GM12878 (cell line): Measurements from ENCODE around the gene MARF1. TPM values are rescaled to one million over a fixed set of nuclear protein-coding genes. Genes with fewer than 3 reads are reported as not detected.

ENCODE experiments used
- ATAC-seq: fragments of 200-7000 bp; cut with Tn5 transposase; 3 replicates; pipeline ENCODE4 v1.9.1; 2020; ENCODE audit warnings: mild to moderate bottlenecking, moderate library complexity
- BruUV-seq: library from RNA; stranded (reverse); fragments of 400-500 nt; replicated peaks from 2 replicates; lab custom pipeline; 2021; lab: Mats Ljungman, UMichigan
- CTCF ChIA-PET: fragments of 300-600 bp; sonication (Branson Sonifier 250); formaldehyde crosslinking; extraction: SDS; loops from one replicate; lab custom pipeline; 2021; ENCODE audit warnings: inconsistent platforms; lab: Yijun Ruan, JAX
- POLR2A ChIA-PET: fragments of 350-600 bp; formaldehyde crosslinking; extraction: SDS; loops from one replicate; lab custom pipeline; 2021; ENCODE audit warnings: inconsistent platforms; lab: Charles Lee
- RAD21 ChIA-PET: fragments of 300-600 bp; sonication (Branson Sonifier 250); formaldehyde crosslinking; loops from one replicate; lab custom pipeline; 2023; ENCODE audit warnings: antibody characterized with exemption; ENCODE audit not compliant: unreplicated experiment; lab: Charles Lee
- SMC1A ChIA-PET: fragments of 300-600 bp; sonication (Branson Sonifier 250); formaldehyde crosslinking; loops from one replicate; lab custom pipeline; 2023; ENCODE audit not compliant: unreplicated experiment, uncharacterized antibody; lab: Charles Lee
- DNase-seq: peaks from one replicate; pipeline ENCODE4 v3.0.0-alpha.2; 2011; ENCODE audit warnings: low read depth, low spot score
- FAIRE-seq: peaks from 3 replicates; lab custom pipeline; 2011; peaks lifted over from hg19 to GRCh38; lab: Jason Lieb, UNC
- H2AFZ ChIP-seq: 2 replicates; pipeline ENCODE4 v1.6.0; 2011; ENCODE audit warnings: low read depth, low read length, control low read depth; ENCODE audit not compliant: control insufficient read depth
- H3K27ac ChIP-seq: 2 replicates; pipeline ENCODE4 v1.5.1; 2011; ENCODE audit warnings: control low read depth; ENCODE audit not compliant: control insufficient read depth, insufficient read depth
- H3K27me3 ChIP-seq, 2 experiments: replicated peaks in 1 of 2; 2 replicates each; pipeline versions ENCODE4 v1.6.0 to v1.6.1; 2011; ENCODE audit warnings: low read length in 1 of 2; ENCODE audit not compliant: control insufficient read depth in 2 of 2, insufficient read depth in 2 of 2
- H3K36me3 ChIP-seq, 2 experiments: 2 replicates each; pipeline ENCODE4 v1.5.1; 2011; ENCODE audit warnings: low read length in 1 of 2; ENCODE audit not compliant: control insufficient read depth in 2 of 2, insufficient read depth in 2 of 2
- H3K4me1 ChIP-seq: 2 replicates; pipeline ENCODE4 v1.6.1; 2011; ENCODE audit warnings: mild to moderate bottlenecking, low read length, moderate library complexity, mixed read lengths; ENCODE audit not compliant: control insufficient read depth, insufficient read depth
- H3K4me2 ChIP-seq: 2 replicates; pipeline ENCODE4 v1.6.0; 2011; ENCODE audit warnings: control low read depth; ENCODE audit not compliant: control insufficient read depth, insufficient read depth
- H3K4me3 ChIP-seq: fragments of 200-600 bp; sonication (generic); 2 replicates; pipeline ENCODE4 v1.5.1; 2016
- H3K79me2 ChIP-seq: 2 replicates; pipeline ENCODE4 v1.6.0; 2011; ENCODE audit warnings: low read length; ENCODE audit not compliant: control insufficient read depth, insufficient read depth
- H3K9ac ChIP-seq: 2 replicates; pipeline ENCODE4 v1.8.0; 2011; ENCODE audit warnings: low read length, control low read depth, mixed read lengths; ENCODE audit not compliant: control insufficient read depth, insufficient read depth
- H3K9me3 ChIP-seq: replicated peaks from 3 replicates; pipeline ENCODE4 v1.5.1; 2011; ENCODE audit warnings: mild to moderate bottlenecking, low read length; ENCODE audit not compliant: control insufficient read depth, insufficient read depth
- H4K20me1 ChIP-seq: 2 replicates; pipeline ENCODE4 v1.6.0; 2011; ENCODE audit not compliant: control insufficient read depth, insufficient read depth
- ASH2L ChIP-seq: fragments of 300-600, 200-600 bp; sonication (generic); IDR thresholded peaks from 2 replicates; pipeline ENCODE4 v1.6.1; 2017; ENCODE audit warnings: low read depth, mild to moderate bottlenecking, borderline replicate concordance
- ATF7 ChIP-seq: fragments of 450-650 bp; IDR thresholded peaks from 2 replicates; pipeline ENCODE4 v1.6.1; 2016; ENCODE audit warnings: low read depth, mild to moderate bottlenecking
- BRCA1 ChIP-seq: IDR thresholded peaks from 2 replicates; pipeline ENCODE4 v1.6.1; 2011; ENCODE audit warnings: low read depth, low read length, improper control_type of control experiment
- CHD1 ChIP-seq: IDR thresholded peaks from 2 replicates; pipeline ENCODE4 v1.6.1; 2012; ENCODE audit warnings: low read depth, low read length, improper control_type of control experiment
- DPF2 ChIP-seq: fragments of 450-650 bp; IDR thresholded peaks from 2 replicates; pipeline ENCODE4 v1.6.1; 2017; ENCODE audit warnings: mild to moderate bottlenecking
- ESRRA ChIP-seq: IDR thresholded peaks from 2 replicates; pipeline ENCODE4 v1.6.1; 2012; ENCODE audit warnings: mild to moderate bottlenecking, low read length, improper control_type of control experiment
- FOXM1 ChIP-seq: IDR thresholded peaks from 2 replicates; pipeline ENCODE4 v1.6.1; 2012; ENCODE audit warnings: low read depth, mild to moderate bottlenecking, inconsistent platforms, low read length, moderate library complexity
- IKZF2 ChIP-seq, 2 experiments: fragments of 450-650 bp; IDR thresholded peaks; 2 replicates each; pipeline ENCODE4 v1.6.1; 2017; ENCODE audit warnings: mild to moderate bottlenecking in 2 of 2, moderate library complexity in 2 of 2
- IRF4 ChIP-seq: IDR thresholded peaks from 2 replicates; pipeline ENCODE4 v1.6.1; 2011; ENCODE audit warnings: low read depth, low read length
- JUND ChIP-seq: IDR thresholded peaks from 2 replicates; pipeline ENCODE4 v1.6.1; 2012; ENCODE audit warnings: low read depth, mild to moderate bottlenecking, low read length, improper control_type of control experiment, moderate library complexity
- MXI1 ChIP-seq: fragments of 150-350 bp; IDR thresholded peaks from 2 replicates; pipeline ENCODE4 v1.6.1; 2011; ENCODE audit warnings: low read depth, mild to moderate bottlenecking, inconsistent platforms, low read length, improper control_type of control experiment
- RCOR1 ChIP-seq: conservative IDR thresholded peaks from 2 replicates; pipeline ENCODE4 v1.6.1; 2012; ENCODE audit warnings: low read depth, low read length, improper control_type of control experiment
- SRF ChIP-seq, 2 experiments: IDR thresholded peaks; 2 replicates each; pipeline ENCODE4 v1.6.1; 2011; ENCODE audit warnings: low read depth in 2 of 2, low read length in 2 of 2, mild to moderate bottlenecking in 1 of 2, moderate library complexity in 1 of 2
- SUPT20H ChIP-seq: IDR thresholded peaks from 2 replicates; pipeline ENCODE4 v1.6.1; 2011; ENCODE audit warnings: low read depth, mild to moderate bottlenecking, low read length, moderate library complexity, borderline replicate concordance; ENCODE audit not compliant: control insufficient read depth
- SUZ12 ChIP-seq: fragments of 200-600 bp; sonication (generic); IDR thresholded peaks from one replicate; pipeline ENCODE4 v1.6.1; 2018; ENCODE audit warnings: antibody characterized with exemption, mild to moderate bottlenecking; ENCODE audit not compliant: unreplicated experiment
- TARDBP ChIP-seq: IDR thresholded peaks from 2 replicates; pipeline ENCODE4 v1.6.1; 2016; ENCODE audit warnings: borderline replicate concordance
- ZSCAN29 ChIP-seq: fragments of 450-650 bp; IDR thresholded peaks from 2 replicates; pipeline ENCODE4 v1.6.1; 2017; ENCODE audit warnings: mild to moderate bottlenecking, moderate library complexity
- WGBS: methylation state at CpG from one replicate; pipeline ENCODE4 v1.1.6; 2016; ENCODE audit warnings: low lambda C conversion rate; ENCODE audit not compliant: insufficient replicate concordance, insufficient coverage; ENCODE audit errors: missing lambda C conversion rate; 5-methylcytosine and 5-hydroxymethylcytosine counted together
- in situ Hi-C: fragments of 300-500 bp; cut with MboI; formaldehyde crosslinking; loops from 9 replicates; pipeline ENCODE4 v1.14.3; 2018; ENCODE audit warnings: mixed read lengths
- intact Hi-C: fragments of 100-400 bp; cut with micrococcal nuclease; formaldehyde crosslinking; loops from one replicate; pipeline ENCODE4 v1.14.2; 2022; ENCODE audit not compliant: unreplicated experiment
- polyA plus RNA-seq, 11 experiments: library from polyadenylated mRNA; depleted of rRNA in 4 of 11; unstranded in 6 of 11; stranded (reverse) in 5 of 11; fragments of >200 nt; fragmentation: Nextera tagmentation in 4 of 11; fragmentation: Illumina TruSeq in 1 of 11; extraction: Ambion mirVana in 4 of 11; extraction: Trizol in 1 of 11; gene quantifications; 1 replicate in 1 of 11; 2 replicates in 10 of 11; pipeline versions ENCODE4 v1.2.1 to v1.2.3, GENCODE V29; 2011 to 2016; ENCODE audit warnings: inconsistent platforms in 2 of 11, missing spikeins in 2 of 11, low read depth in 1 of 11
- total RNA-seq, 4 experiments: library from RNA; depleted of rRNA in 3 of 4; stranded (reverse); fragments of >200 nt in 3 of 4; fragmentation: Illumina TruSeq in 1 of 4; extraction: Trizol in 1 of 4; gene quantifications; 2 replicates each; pipeline versions ENCODE4 v1.2.1 to v1.2.3, GENCODE V29; 2013 to 2021
- TF ChIP-seq, protein P1 (sequence below): IDR thresholded peaks from 2 replicates; pipeline ENCODE4 v1.6.1; 2011; ENCODE audit warnings: borderline replicate concordance, low read depth, mild to moderate bottlenecking, moderate library complexity, low read length; ENCODE audit not compliant: insufficient read depth, poor library complexity, severe bottlenecking
- TF ChIP-seq, protein P2 (sequence below): fragments of 450-650 bp; IDR thresholded peaks from 2 replicates; pipeline ENCODE4 v1.6.1; 2017; ENCODE audit warnings: mild to moderate bottlenecking, moderate library complexity

Gene MARF1
- total and polyA plus RNA-seq, 10 of the 15 experiments (the other 5 are each of a cell fraction or from before 2014, with no cell fraction given) = 4.5 to 40.1 (median 14.0) TPM

DNA sequence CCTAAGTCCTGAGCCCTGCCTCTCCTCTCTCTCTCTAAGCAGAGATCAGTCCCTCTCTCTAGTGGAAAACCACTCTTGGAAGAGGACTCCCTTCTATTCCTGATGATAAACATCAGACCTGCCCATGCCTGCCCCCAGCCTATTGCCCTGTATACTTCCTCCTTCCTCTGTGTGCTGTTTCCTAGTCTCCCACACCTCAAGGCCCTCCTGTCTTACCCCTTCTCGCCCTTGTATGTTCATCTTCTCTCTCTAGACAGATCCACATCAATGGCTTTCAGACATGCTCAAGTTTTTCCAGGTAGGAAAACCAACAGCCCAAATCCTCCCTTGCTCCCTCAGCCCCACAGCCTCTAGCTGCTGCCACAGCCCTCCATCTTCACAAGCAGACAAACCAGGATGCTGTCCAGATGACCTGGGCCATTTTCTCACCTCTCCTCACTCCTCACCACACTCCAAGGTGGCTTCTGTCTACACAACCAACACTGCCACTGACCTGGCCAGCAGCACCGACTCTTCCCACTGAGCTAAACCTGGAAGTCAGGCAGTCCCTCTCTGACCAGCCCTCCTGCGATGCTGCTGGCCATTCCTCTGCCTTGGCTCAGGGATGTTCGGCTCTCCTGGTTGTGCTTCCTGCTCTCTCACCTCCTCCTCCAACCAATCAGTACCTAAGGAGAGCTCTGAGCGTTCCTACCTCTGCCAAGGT lies 36.3 kb downstream of the MARF1 start:
- H3K27me3 ChIP-seq = no peaks in the 10 kb centered on the region
- H4K20me1 ChIP-seq = no peaks in the 10 kb centered on the region
- intact Hi-C loops (no loop called here), in situ Hi-C loops (no loop called here)
- H2AFZ ChIP-seq = no peak overlapping the region
- FAIRE-seq (no peak), ATAC-seq (no peak), DNase-seq (no peak)
- ChIA-PET SMC1A (interaction anchor here (0.5 to 1.0 kb wide), 2 partner anchors 9 to 178 kb away, joined by 3 read pairs; no protein-coding TSS in a partner anchor), RAD21 (no interaction called here), CTCF (interaction anchor here (0.6 kb wide), 1 partner anchor 47 kb away, joined by 3 read pairs; no protein-coding TSS in a partner anchor), POLR2A (no interaction called here)
- no peak overlapping the region for H3K9ac ChIP-seq
- peaks cover 18 to 50% of the 10 kb centered on the region in 2 experiments for H3K36me3 ChIP-seq
- H3K4me3 ChIP-seq = no peak overlapping the region
- H3K9me3 ChIP-seq = no peaks in the 10 kb centered on the region
- BruUV-seq = no TSS peak
- H3K27ac ChIP-seq = no peak overlapping the region
- 97% methylated on average over 5 of the region's 5 CpGs for WGBS
- no peaks in the 10 kb centered on the region for H3K4me1 ChIP-seq
- H3K4me2 ChIP-seq = no peak overlapping the region
- no peaks in the 10 kb centered on the region for H3K79me2 ChIP-seq
- TF ChIP-seq JUND (no peak), ATF7 (no peak), ZSCAN29 (no peak), DPF2 (no peak), CHD1 (no peak), TARDBP (no peak), IRF4 (no peak), SUZ12 (no peak), SUPT20H (no peak), ASH2L (no peak), BRCA1 (no peak), ESRRA (no peak), IKZF2 (IDR thresholded peaks at IDR 0.05) (no peak), FOXM1 (no peak), MXI1 (no peak), SRF (IDR thresholded peaks at IDR 0.05; ENCODE audit: low read depth in 2 of 2, low read length in 2 of 2) (no peak), RCOR1 (no peak)
- TF ChIP-seq, protein P1, sequence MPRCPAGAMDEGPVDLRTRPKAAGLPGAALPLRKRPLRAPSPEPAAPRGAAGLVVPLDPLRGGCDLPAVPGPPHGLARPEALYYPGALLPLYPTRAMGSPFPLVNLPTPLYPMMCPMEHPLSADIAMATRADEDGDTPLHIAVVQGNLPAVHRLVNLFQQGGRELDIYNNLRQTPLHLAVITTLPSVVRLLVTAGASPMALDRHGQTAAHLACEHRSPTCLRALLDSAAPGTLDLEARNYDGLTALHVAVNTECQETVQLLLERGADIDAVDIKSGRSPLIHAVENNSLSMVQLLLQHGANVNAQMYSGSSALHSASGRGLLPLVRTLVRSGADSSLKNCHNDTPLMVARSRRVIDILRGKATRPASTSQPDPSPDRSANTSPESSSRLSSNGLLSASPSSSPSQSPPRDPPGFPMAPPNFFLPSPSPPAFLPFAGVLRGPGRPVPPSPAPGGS = no peak
- TF ChIP-seq, protein P2, sequence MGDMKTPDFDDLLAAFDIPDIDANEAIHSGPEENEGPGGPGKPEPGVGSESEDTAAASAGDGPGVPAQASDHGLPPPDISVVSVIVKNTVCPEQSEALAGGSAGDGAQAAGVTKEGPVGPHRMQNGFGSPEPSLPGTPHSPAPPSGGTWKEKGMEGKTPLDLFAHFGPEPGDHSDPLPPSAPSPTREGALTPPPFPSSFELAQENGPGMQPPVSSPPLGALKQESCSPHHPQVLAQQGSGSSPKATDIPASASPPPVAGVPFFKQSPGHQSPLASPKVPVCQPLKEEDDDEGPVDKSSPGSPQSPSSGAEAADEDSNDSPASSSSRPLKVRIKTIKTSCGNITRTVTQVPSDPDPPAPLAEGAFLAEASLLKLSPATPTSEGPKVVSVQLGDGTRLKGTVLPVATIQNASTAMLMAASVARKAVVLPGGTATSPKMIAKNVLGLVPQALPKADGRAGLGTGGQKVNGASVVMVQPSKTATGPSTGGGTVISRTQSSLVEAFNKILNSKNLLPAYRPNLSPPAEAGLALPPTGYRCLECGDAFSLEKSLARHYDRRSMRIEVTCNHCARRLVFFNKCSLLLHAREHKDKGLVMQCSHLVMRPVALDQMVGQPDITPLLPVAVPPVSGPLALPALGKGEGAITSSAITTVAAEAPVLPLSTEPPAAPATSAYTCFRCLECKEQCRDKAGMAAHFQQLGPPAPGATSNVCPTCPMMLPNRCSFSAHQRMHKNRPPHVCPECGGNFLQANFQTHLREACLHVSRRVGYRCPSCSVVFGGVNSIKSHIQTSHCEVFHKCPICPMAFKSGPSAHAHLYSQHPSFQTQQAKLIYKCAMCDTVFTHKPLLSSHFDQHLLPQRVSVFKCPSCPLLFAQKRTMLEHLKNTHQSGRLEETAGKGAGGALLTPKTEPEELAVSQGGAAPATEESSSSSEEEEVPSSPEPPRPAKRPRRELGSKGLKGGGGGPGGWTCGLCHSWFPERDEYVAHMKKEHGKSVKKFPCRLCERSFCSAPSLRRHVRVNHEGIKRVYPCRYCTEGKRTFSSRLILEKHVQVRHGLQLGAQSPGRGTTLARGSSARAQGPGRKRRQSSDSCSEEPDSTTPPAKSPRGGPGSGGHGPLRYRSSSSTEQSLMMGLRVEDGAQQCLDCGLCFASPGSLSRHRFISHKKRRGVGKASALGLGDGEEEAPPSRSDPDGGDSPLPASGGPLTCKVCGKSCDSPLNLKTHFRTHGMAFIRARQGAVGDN = no peak
